Hepatocyte (in vitro differentiated cells): ENCODE results near the gene CAMTA2.

Experiments
- CTCF ChIP-seq: fragments of 200-600 bp; sonication (generic); IDR thresholded peaks from 2 replicates; pipeline ENCODE4 v1.5.1; 2016; ENCODE audit warnings: antibody characterized with exemption, mild to moderate bottlenecking; ENCODE audit not compliant: poor library complexity
- EZH2 ChIP-seq: fragments of 200-600 bp; sonication (generic); IDR thresholded peaks from 2 replicates; pipeline ENCODE4 v1.6.1; 2016; ENCODE audit warnings: antibody characterized with exemption, mild to moderate bottlenecking, borderline replicate concordance
- EZH2phosphoT487 ChIP-seq: fragments of 200-600 bp; sonication (generic); IDR thresholded peaks from one replicate; pipeline ENCODE4 v1.6.1; 2018; ENCODE audit warnings: antibody characterized with exemption, mild to moderate bottlenecking, low read depth, moderate library complexity; ENCODE audit not compliant: unreplicated experiment, severe bottlenecking

- TF ChIP-seq CTCF (no peak), EZH2phosphoT487 (no peak), EZH2 (no peak)
Measured at GRCh38 chr17:4921320-4921719, 66.2 kb downstream of the CAMTA2 start.
